HG03520 (cell line): ENCODE measurements around the gene PDXP.
"Not testable (repeated sequence)": the region's sequence is repeated elsewhere in the genome, so short reads cannot be mapped to it uniquely, and the experiment has no call there.

Experiments used
- ATAC-seq: cut with Tn5 transposase; IDR thresholded peaks from one replicate; pipeline ENCODE4 v1.9.1; 2021; ENCODE audit warnings: mild to moderate bottlenecking, moderate library complexity; ENCODE audit not compliant: unreplicated experiment

PDXP gene

DNA sequence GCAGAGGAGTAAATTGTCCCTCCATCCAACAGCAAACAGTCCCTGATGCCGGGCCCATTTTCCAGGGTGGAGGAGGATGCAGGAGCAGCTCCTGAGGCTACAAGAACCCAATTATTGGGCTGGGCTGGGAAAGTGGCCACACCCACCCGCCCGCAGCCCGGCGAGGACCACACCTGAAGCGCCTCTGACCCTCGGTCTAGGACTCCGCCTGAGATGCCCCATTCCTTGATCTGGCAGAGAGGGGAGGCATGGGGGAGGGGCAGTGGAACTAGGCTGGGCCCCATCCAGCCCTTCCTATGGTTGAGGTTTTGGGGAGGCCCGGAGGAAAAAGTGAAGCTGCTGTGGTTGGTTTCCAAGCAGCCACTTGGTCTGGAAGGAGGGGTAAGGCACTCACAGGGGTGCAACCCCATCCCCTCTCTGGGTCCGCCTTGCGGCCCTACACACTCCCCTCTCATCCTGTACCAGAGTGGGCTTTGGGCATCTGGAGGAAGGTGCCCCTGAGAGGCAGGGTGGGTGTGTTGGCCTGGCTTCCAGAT lies 14.5 kb downstream of the PDXP start:
- no peak for ATAC-seq

DNA sequence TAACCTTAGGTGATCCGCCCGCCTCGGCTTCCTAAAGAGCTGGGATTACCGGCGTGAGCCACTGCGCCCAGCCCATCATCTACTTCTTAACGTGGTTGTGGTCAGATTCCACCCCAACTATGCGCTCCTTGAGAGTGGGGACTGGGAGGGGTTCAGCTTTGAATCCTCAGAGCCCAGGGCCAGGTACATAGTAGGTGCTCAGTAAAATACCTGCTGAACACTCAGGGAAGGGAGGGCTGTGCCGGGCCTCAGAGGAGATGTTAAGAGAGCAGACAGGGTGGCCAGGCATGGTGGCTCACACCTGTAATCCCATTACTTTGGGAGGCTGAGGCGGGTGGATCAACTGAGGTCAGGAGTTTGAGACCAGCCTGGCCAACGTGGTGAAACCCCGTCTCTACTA lies 15.7 kb downstream of the PDXP start:
- no peak for ATAC-seq

DNA sequence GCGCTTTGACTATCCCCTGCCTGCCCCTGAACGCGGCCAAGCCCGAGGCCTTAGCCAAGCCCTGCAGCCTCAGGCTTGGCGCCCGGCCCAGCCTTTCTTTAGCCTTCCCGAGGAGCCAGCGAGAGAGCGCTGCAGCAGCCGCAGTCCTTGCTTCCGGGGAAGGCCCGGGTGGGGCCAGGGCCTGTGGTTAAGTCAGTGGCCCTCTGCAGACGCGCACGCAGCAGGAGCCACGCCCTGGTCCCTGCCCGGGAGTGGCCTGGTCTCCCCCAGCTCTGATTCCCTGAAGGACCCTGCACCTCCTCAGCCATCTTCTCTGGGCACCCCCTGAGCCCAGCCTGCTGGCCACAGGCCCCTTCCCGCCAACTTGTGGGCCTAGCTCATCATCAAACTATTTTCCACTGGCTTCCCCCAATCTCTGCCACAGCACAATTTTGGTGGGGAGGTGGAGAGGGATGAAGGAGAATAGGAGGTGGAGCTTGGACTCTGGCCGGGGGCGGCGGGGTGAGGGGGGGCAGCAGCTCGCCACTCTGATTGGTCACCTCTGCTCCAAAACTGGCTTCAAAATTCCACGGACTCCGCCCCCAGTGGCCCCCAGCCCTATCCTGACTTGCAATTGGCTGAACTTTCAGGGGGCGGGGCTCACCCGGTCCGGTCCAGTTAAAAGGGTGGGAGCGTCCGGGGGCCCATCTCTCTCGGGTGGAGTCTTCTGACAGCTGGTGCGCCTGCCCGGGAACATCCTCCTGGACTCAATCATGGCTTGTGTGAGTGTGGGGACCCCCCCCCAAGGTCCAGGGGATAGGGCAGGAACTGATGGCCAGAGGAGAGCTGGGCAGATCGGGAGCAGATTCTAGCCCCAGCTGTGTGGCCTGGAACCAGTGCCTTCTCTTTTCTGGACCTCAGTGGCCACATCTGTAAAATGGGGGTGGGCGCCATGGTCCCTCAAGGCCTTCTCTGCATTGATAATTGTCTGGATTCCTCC lies 16.7 kb downstream of the PDXP start, which contains the start of gene LGALS1:
LGALS1 (plus strand) TSS at position 686 of the 979 bp plus-strand sequence; CDS start at position 753, 67 bp downstream.
- ATAC-seq, result no peak

DNA sequence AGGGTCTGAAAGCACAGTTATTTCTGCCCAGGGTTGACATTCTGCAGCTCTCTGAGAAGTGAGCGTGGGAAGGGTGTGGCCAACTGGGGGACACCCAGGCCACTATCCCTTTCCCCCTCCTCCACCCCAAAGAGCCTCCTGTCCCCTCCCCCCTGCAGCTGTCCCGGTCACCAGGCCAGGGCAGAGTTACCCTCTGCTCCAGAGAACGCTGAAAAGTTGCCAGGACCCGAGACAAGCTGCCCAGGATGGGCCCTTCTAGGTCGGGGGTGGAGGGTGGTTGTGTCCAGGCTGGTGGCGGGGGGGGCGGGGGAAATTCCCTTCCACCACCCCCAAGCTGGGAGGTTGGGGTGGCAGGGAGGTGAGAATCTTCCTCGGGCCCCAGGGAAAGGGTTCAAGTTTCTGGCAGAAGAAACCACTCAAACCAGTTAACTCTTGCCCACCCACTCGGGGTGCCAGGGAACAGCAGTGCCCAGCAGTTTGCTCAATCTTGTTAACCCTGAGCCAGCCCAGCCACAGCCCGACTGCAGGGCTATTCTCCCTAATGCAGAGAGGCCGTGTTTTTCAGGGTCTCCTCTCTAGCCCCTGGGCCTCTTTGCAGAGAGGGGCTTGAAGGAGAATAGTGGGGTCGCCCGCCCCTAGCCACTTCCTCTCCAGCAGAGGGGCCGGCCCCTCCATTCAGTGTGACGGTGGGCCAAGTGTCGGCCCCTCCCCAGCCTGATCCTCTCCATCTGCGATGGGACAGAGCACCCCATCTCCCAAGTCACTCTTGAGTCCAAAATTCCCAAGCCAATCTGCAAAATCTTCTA lies 17.6 kb downstream of the PDXP start:
- no peak for ATAC-seq

DNA sequence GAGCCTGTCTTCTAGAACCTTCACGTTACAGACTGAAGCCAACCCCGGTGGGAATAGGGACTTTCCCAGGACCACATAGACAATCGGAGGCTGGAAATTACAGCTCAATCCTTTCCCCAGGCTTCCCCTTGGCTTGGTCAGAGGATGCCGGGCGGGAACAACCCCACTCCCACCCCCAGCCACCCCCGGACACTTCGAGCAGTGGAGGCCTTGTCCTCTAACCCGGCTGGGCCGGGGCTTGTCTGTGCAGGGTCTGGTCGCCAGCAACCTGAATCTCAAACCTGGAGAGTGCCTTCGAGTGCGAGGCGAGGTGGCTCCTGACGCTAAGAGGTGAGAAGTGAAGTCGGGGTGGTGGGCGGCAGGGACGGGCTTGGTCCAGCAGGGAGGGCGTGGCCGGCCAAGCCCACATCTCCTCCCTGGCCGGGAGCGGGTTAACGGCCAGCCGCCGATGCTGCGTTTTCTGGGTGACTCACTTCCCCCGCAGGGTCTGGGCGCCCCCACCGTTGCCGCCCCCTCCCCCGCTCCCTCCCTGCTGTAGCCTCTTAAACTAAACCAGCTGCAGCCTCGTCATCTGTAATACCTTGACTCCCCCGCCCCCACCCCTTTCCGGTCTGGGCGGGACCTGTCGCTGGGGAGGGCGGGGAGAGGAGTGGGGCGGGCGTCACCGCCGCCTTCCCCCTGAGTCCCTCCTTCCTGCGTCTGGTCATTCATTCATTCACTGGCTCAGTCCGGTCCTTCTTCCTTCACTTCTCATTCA lies 18.4 kb downstream of the PDXP start:
- peak; percentile 45 for ATAC-seq

DNA sequence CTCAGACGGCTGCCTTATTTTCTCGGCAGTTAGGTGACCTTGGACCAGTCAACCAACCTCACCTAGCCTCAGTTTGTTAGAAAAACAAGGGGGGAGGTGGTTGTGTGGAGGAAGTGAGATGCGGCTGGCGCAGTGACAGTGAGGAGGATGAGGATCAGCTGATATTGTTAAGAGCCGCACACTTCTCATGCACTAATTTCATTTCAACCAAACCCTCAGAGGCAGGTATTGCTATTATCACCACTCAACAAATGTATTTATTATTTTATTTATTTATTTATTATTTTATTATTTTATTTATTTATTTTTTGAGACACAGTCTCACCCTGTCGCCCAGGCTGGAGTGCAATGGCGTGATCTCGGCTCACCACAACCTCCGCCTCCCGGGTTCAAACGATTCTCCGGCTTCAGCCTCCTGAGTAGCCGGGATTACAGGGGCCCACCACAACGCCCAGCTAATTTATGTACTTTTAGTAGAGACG lies 19.0 kb downstream of the PDXP start:
- ATAC-seq, result no peak

DNA sequence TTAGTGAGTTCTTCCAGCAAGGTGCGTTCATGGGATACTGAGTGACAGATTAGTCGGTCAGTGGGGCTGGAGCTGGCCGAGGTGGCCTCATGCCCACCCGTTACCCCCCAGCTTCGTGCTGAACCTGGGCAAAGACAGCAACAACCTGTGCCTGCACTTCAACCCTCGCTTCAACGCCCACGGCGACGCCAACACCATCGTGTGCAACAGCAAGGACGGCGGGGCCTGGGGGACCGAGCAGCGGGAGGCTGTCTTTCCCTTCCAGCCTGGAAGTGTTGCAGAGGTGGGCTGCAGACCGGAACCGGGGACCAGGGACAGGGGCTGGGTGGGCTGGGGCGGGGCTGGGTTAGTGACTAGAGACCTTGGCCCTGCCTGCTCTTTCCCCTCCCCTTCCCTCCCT lies 19.8 kb downstream of the PDXP start:
- no peak for ATAC-seq

DNA sequence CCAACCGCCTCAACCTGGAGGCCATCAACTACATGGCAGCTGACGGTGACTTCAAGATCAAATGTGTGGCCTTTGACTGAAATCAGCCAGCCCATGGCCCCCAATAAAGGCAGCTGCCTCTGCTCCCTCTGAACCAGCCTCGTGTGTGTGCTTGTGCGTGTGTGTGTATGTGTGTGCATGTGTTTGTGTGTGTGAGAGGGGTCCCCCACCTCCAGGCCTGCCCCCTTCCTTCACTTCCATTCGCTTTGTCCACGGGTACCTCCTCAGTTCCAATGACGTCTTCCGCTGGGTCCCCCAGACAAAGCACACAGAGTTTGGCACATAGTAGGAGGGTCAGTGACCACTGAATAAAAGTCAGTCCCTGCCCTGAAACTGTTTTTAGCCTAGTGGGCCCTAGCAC lies 21.1 kb downstream of the PDXP start:
- ATAC-seq, result no peak

DNA sequence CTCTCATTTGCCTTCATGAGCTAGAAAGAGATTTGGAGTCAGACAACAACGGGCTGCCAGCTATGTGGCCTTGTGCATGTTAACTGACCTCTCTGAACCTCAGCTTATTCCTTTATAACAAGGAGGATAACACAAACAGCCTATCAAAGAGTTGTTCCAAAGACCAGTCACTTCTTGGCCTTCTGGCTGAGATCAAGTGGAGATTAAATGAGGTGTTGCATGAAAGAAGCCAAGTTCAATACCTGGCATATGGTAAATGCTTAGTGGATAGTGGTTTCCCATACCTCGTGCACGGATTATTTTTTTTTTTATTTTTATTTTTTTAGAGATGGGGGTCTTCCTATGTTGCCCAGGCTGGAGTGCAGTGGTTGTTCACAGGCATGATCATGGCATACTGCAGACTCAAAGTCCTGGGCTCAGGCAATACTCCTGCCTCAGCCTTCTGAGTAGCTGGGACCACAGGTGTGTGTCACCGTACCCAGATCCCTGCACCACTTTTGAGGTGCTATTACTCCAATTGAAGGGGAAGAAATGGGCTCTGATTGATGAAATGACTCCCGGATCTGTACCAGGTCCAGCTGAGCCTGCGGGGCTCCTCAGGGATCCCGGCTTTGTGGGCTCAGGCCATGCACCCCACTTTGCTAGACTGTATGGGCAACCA lies 21.8 kb downstream of the PDXP start:
- ATAC-seq, result no peak

DNA sequence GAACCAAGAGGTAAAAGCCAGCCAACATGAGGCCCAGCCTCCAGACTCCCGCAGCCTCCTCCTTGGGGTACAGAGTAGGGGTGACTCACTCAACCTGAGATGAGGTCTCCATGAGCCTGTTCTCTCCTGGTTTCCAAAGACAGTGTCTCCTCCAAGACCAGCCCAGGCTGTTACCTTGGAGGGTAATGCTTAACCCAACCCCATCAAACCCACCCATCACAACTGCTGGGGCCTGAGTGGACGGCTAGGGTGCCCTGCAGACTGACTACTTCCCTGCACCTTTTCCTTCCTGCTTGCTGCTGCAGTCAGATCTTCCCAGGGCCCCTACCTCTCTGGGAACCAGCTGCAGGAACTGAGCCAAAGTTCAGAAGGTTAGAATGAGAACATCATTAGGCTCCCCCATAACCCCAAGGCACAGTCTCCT lies 22.5 kb downstream of the PDXP start:
- ATAC-seq, result no peak

DNA sequence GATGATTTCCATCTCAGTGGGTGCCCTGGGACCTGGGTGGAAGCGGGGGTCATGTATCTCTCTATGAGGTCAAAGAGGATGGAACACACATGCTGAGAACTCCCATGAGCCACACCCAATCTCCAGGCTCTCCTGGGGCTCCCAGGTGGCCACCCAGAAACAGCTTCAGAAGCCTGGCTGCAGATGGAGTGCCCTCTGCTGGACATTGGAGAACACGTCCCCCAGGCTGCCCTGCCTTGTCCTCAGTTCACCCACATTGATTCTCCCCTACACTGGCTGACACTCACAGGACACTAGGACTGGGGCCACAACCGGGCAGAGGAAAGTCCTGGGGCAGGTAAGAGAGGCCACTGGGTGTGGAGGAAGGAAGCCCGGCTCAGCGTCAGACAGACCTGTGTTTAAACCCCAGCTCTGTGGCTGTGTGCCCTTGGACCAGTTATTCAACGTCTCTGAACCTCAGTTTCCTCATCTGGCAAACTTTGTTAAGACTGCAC lies 23.1 kb downstream of the PDXP start:
- no peak for ATAC-seq

DNA sequence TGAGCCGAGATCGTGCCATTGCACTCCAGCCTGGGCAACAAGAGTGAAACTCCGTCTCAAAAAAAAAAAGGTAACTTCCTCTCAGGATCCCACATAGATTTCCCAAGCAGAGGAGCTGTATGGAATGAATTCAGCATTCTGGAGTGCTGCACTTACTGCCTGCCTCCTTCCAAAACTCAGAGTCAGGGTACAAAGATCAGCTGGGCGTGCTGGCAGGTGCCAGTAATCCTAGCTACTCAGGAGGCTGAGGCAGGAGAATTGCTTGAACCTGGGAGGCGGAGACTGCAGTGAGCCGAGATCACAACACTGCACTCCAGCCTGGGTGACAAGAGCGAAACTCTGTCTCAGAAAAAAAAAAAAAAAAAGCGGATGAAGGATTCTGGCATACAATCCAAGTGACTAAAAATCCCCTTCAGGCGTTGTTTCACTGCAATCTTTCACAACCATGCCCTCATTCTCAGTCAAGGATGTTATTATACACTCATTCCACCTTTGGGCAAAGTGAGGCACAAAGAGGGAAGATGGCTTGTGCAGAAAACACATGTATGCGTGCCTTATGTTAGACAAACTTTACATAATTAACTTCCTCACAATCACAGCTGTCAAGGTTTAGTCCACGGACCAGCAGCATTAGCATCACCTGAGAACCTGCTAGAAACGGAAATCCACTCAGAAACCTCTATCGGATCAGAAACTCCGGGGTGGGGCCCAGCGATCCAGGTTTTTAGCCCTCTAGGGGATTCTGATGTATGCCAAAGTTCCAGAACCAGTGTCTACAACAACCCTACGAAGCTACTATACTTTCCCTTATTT lies 26.5 kb downstream of the PDXP start:
- no peak for ATAC-seq

DNA sequence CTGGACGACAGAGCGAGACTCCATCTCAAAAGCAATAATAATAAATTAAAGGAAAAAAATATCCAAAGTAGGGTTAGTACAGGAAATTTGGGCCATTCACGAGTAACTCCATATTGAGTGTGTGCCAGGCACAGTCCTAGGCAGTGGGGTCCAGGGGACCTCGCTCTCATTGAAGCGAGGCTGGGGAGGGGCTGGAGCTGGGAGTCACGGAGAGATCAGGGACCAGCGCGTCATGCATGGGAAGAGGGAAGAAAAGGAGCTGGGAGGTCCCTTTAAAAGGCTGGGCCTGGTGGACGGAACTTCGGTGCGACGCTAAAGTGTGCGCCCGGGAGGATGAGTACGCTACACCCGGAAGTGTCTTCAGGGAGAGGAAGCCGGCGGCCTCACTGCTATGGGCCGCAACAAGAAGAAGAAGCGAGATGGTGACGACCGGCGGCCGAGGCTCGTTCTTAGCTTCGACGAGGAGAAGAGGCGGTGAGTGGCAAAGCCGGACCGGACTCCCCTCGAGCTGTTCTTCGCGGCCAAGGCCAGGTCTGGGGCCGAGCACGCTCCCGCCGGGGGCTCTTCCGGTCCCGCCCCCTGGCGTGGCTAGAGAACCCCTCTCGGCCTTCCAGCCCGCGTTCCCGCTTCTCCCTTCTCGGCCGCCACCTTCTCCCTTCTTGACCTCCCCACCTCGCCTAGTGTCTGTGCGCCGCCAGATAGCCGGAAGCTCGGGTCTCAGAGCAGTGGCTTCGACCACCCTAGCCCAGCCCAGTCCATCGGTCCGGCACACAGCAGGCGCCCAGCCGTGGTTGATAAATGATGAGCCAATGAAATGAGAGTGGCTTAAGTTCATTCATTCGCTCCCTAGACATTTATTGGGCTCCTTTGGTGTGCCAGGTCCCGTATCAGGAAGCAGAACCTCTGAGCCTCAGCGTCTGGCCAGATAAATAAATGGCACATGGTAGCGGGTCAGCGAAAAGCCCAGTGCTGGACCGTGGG lies 27.8 kb downstream of the PDXP start, which contains the start of gene NOL12:
NOL12 (plus strand) TSS at position 342 of the 981 bp plus-strand sequence; CDS start at position 392, 50 bp downstream.
- peak; percentile 80 for ATAC-seq

DNA sequence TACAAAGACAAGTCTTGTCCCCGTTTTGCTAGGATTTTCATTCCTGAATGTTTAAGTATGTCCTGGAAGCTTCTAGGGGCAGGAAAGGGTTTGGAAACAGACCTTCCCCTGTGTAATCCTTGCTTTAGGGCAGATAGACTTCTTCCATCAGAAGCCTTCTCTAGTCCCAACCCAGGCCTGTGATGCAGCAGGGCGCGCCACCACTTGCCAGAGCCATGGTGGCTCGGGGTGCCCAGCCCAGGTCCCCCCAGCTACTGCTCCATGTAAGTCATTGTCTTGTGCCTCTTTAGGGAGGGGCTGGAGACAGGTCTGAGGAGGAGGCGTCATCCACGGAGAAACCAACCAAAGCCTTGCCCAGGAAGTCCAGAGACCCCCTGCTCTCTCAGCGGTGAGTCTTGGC lies 31.9 kb downstream of the PDXP start:
- ATAC-seq, result no peak

DNA sequence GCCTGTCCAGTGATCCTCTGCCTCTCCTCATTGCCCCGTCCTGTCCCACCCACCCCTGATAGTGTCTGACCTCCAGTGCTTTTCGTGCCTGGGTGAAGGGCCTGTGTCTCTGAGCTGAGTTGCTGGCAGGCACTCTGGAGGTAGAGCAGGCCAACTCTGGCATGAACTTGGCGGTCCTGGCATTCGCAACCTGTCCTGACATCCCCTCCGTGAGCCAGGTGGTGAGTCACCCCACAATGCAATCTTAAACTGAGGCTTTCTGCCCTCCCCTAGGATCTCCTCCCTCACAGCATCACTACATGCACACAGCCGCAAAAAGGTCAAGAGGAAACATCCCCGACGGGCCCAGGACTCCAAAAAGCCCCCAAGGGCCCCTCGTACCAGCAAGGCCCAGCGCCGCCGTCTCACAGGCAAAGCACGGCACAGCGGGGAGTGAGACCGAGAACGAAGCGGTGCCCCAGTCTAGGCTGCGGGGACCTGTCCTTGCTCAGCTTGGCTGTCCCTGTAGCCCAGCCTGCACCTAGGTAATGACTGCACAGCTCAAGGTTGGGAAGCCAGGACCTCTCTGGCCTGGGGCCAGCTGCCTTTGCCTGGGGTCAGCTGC lies 32.5 kb downstream of the PDXP start:
- ATAC-seq, result no peak

DNA sequence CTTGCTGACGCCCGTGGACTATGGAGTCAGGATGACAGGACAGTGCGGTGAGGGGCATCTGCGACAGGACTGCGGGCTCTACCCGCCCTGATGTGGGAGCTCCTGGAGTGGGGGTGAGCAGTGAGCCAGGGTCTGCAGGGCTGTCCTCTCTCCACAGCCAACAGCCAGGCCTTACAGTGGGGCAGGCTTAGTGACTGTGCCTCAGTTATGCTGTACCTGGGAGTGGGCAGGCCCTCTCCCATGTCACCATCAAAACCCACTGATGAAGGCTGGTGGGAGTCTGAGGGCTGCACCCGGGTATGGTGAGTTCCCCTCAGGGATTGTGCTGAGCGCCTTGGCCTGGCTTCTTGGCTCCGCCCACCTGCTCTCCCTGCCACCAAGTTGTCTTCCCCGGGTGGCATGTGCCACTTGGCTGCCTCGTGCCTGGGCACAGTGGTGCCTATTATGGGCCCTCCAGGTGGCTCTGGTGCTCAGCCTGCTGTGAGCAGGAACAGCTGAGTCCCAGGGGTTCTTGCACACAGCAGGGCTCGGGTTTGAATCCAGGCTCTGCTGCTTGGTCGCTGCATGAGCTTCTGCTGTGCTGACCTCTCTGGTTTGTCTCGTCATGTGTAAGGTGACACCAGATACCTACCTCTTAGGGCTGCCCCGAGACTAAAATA lies 34.2 kb downstream of the PDXP start:
- no peak for ATAC-seq

DNA sequence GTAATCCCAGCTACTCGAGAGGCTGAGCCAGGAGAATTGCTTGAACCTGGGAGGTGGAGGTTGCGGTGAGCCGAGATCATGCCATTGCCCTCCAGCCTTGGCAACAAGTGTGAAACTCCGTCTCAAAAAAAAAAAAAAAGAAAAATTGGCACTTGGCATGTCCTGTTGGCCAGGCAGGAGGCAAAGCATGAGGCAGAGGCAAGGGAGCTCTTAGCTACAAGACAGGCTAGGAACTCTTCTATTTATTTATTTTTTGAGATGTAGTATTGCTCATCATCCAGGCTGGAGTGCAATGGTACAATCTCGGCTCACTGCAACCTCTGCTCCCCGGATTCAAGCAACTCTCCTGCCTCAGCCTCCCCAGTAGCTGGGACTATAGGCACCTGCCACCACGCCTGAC lies 35.6 kb downstream of the PDXP start:
- ATAC-seq, result not testable (repeated sequence)
